H9 (cell line): ENCODE results near the gene TSC2. TPM values are rescaled to one million over a fixed set of nuclear protein-coding genes. Genes with fewer than 3 reads are reported as not detected.

Source experiments
- DNase-seq: peaks from one replicate; pipeline ENCODE4 v3.0.0-alpha.2; 2017
- H2AFZ ChIP-seq: one replicate; pipeline ENCODE4 v1.6.1; 2013; ENCODE audit warnings: mild to moderate bottlenecking, low read length, control low read depth, moderate library complexity
- H2AK5ac ChIP-seq: 2 replicates; pipeline ENCODE4 v1.6.1; 2013; ENCODE audit warnings: low read length, control low read depth, mixed read lengths; ENCODE audit not compliant: insufficient read length
- H2BK120ac ChIP-seq: one replicate; pipeline ENCODE4 v1.6.1; 2013; ENCODE audit warnings: low read depth, mild to moderate bottlenecking, low read length, control low read depth, inconsistent platforms; ENCODE audit not compliant: poor library complexity, severe bottlenecking
- H2BK12ac ChIP-seq: 2 replicates; pipeline ENCODE4 v1.6.1; 2013; ENCODE audit warnings: low read length, control low read depth, mixed read lengths, low read depth; ENCODE audit not compliant: insufficient read length
- H2BK15ac ChIP-seq: 2 replicates; pipeline ENCODE4 v1.6.1; 2013; ENCODE audit warnings: low read depth, low read length, control low read depth
- H2BK20ac ChIP-seq: one replicate; pipeline ENCODE4 v1.6.1; 2013; ENCODE audit warnings: low read depth, mild to moderate bottlenecking, low read length, control low read depth, inconsistent platforms; ENCODE audit not compliant: poor library complexity, severe bottlenecking
- H2BK5ac ChIP-seq: 2 replicates; pipeline ENCODE4 v1.6.1; 2013; ENCODE audit warnings: low read length, control low read depth, mixed read lengths; ENCODE audit not compliant: insufficient read length
- H3K14ac ChIP-seq: 2 replicates; pipeline ENCODE4 v1.6.1; 2013; ENCODE audit warnings: low read length, control low read depth; ENCODE audit not compliant: insufficient read depth
- H3K18ac ChIP-seq: 2 replicates; pipeline ENCODE4 v1.6.1; 2013; ENCODE audit warnings: low read depth, mild to moderate bottlenecking, mixed read lengths, low read length, control low read depth; ENCODE audit not compliant: insufficient read length
- H3K23ac ChIP-seq: 2 replicates; pipeline ENCODE4 v1.6.1; 2013; ENCODE audit warnings: low read length, control low read depth, mixed read lengths, low read depth; ENCODE audit not compliant: insufficient read length
- H3K23me2 ChIP-seq: 2 replicates; pipeline ENCODE4 v1.6.1; 2013; ENCODE audit warnings: low read depth, mild to moderate bottlenecking, mixed read lengths, low read length, control low read depth; ENCODE audit not compliant: insufficient read length, poor library complexity, severe bottlenecking
- H3K27ac ChIP-seq: 2 replicates; pipeline ENCODE4 v1.5.1; 2013; ENCODE audit warnings: low read length, control low read depth, mixed read lengths, low read depth; ENCODE audit not compliant: insufficient read length
- H3K27me3 ChIP-seq: 2 replicates; pipeline ENCODE4 v1.6.1; 2013; ENCODE audit warnings: low read length, control low read depth, inconsistent platforms; ENCODE audit not compliant: insufficient read depth
- H3K4ac ChIP-seq: 2 replicates; pipeline ENCODE4 v1.6.1; 2013; ENCODE audit warnings: low read depth, mild to moderate bottlenecking, control low read depth, inconsistent platforms, low read length, moderate library complexity
- H3K4me1 ChIP-seq: 2 replicates; pipeline ENCODE4 v1.6.1; 2013; ENCODE audit warnings: low read length, control low read depth, inconsistent platforms; ENCODE audit not compliant: insufficient read depth
- H3K4me2 ChIP-seq: 2 replicates; pipeline ENCODE4 v1.6.1; 2013; ENCODE audit warnings: low read length, control low read depth, mixed read lengths; ENCODE audit not compliant: insufficient read length, insufficient read depth
- H3K56ac ChIP-seq: 2 replicates; pipeline ENCODE4 v1.6.1; 2013; ENCODE audit warnings: low read depth, mild to moderate bottlenecking, mixed read lengths, low read length, control low read depth; ENCODE audit not compliant: insufficient read length
- H3K79me1 ChIP-seq: 2 replicates; pipeline ENCODE4 v1.6.1; 2013; ENCODE audit warnings: low read depth, mild to moderate bottlenecking, moderate library complexity, low read length, control low read depth, inconsistent platforms; ENCODE audit not compliant: insufficient read depth, poor library complexity, severe bottlenecking
- H3K79me2 ChIP-seq: 2 replicates; pipeline ENCODE4 v1.6.1; 2013; ENCODE audit warnings: low read length, control low read depth, inconsistent platforms; ENCODE audit not compliant: insufficient read depth
- H3K9ac ChIP-seq: 2 replicates; pipeline ENCODE4 v1.6.1; 2013; ENCODE audit warnings: low read length, control low read depth, mixed read lengths; ENCODE audit not compliant: insufficient read length; ENCODE audit errors: extremely low read depth
- H3K9me3 ChIP-seq: one replicate; pipeline ENCODE4 v1.6.1; 2013; ENCODE audit warnings: low read depth, low read length, inconsistent platforms; ENCODE audit not compliant: control insufficient read depth
- H3T11ph ChIP-seq: one replicate; pipeline ENCODE4 v1.6.1; 2013; ENCODE audit warnings: mild to moderate bottlenecking, low read length, control low read depth, inconsistent platforms
- H4K20me1 ChIP-seq: one replicate; pipeline ENCODE4 v1.6.1; 2013; ENCODE audit not compliant: control insufficient read depth, insufficient read length, insufficient read depth
- H4K5ac ChIP-seq: 2 replicates; pipeline ENCODE4 v1.6.1; 2013; ENCODE audit warnings: low read depth, mild to moderate bottlenecking, mixed read lengths, low read length, control low read depth; ENCODE audit not compliant: insufficient read length
- H4K8ac ChIP-seq: replicated peaks from 2 replicates; pipeline ENCODE4 v1.6.1; 2013; ENCODE audit warnings: low read length, control low read depth, mixed read lengths, low read depth; ENCODE audit not compliant: insufficient read length
- H4K91ac ChIP-seq: 2 replicates; pipeline ENCODE4 v1.6.1; 2013; ENCODE audit warnings: low read depth, mild to moderate bottlenecking, moderate library complexity, mixed read lengths, low read length, control low read depth; ENCODE audit not compliant: insufficient read length
- H3K27ac Mint-ChIP-seq, 3 experiments: 2 replicates in 2 of 3; 3 replicates in 1 of 3; pipeline ENCODE4 v1.8.0; 2020 to 2021; ENCODE audit warnings: mixed read lengths in 3 of 3, mild to moderate bottlenecking in 1 of 3, moderate library complexity in 1 of 3
- H3K27me3 Mint-ChIP-seq: 2 replicates; pipeline ENCODE4 v1.8.0; 2021; ENCODE audit warnings: low read depth, mild to moderate bottlenecking, moderate library complexity, mixed read lengths
- H3K36me3 Mint-ChIP-seq, 3 experiments: 2 replicates in 2 of 3; 3 replicates in 1 of 3; pipeline ENCODE4 v1.8.0; 2020 to 2021; ENCODE audit warnings: low read depth in 3 of 3, mixed read lengths in 3 of 3; ENCODE audit not compliant: insufficient read depth in 1 of 3
- H3K4me1 Mint-ChIP-seq, 2 experiments: 2 replicates each; pipeline ENCODE4 v1.8.0; 2020; ENCODE audit warnings: mixed read lengths in 2 of 2
- H3K4me3 Mint-ChIP-seq, 2 experiments: 2 replicates in 1 of 2; 3 replicates in 1 of 2; pipeline ENCODE4 v1.8.0; 2020 to 2021; ENCODE audit warnings: mild to moderate bottlenecking in 2 of 2, mixed read lengths in 2 of 2, moderate library complexity in 1 of 2
- H3K9me3 Mint-ChIP-seq, 2 experiments: 2 replicates in 1 of 2; 3 replicates in 1 of 2; pipeline ENCODE4 v1.8.0; 2020; ENCODE audit warnings: mild to moderate bottlenecking in 2 of 2, mixed read lengths in 2 of 2, moderate library complexity in 1 of 2
- WGBS: extraction: QIAGEN DNeasy Blood & Tissue Kit; methylation state at CpG from one replicate; pipeline ENCODE4 v1.1.7; 2013; ENCODE audit warnings: missing lambda C conversion rate, low lambda C conversion rate, mixed read lengths; ENCODE audit not compliant: insufficient read length; ENCODE audit errors: extremely low coverage; 5-methylcytosine and 5-hydroxymethylcytosine counted together
- total RNA-seq: library from RNA; stranded (reverse); gene quantifications from 2 replicates; pipeline ENCODE4 v1.2.1, GENCODE V29; 2021
- TF ChIP-seq, protein P1 (sequence below): fragments of 200-600 bp; sonication (generic); conservative IDR thresholded peaks from 3 replicates; pipeline ENCODE4 v1.8.0; 2021; ENCODE audit warnings: antibody characterized with exemption, mild to moderate bottlenecking

TSC2 gene
- total RNA-seq, 1 experiment from 2014 or later = 122 TPM

DNA sequence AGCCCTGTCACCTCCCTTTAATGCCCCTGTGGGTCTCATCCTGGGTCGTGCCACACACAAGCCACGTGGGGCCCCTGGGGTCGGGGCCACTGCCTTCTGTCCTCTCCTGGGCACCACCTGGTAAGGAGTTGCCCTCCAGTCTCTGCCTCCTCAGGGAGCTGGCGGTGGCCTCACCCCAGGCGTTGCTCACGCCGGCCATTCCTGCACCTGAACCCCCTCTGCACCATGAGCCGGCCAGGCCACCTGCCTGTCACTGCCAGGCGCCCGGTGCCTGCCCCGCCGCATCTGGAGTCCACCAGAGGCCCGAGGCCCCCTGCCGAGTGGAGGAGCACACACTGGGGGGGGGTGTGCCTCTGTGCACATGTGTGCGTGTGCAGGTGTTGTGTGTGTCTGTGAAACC is 10.7 kb upstream of the TSC2 start:
- Mint-ChIP-seq H3K36me3 (no peaks in the 10 kb centered on the region; a peak in 3 of 7 replicates), H3K9me3 (no peaks in the 10 kb centered on the region), H3K27ac (no peak overlapping the region), H3K27me3 (no peaks in the 10 kb centered on the region), H3K4me3 (no peak overlapping the region), H3K4me1 (peaks cover 7 to 9% of the 10 kb centered on the region in 2 experiments)
- no peak overlapping the region for H2BK20ac ChIP-seq
- no peak overlapping the region for H2BK15ac ChIP-seq
- TF ChIP-seq, protein P1, sequence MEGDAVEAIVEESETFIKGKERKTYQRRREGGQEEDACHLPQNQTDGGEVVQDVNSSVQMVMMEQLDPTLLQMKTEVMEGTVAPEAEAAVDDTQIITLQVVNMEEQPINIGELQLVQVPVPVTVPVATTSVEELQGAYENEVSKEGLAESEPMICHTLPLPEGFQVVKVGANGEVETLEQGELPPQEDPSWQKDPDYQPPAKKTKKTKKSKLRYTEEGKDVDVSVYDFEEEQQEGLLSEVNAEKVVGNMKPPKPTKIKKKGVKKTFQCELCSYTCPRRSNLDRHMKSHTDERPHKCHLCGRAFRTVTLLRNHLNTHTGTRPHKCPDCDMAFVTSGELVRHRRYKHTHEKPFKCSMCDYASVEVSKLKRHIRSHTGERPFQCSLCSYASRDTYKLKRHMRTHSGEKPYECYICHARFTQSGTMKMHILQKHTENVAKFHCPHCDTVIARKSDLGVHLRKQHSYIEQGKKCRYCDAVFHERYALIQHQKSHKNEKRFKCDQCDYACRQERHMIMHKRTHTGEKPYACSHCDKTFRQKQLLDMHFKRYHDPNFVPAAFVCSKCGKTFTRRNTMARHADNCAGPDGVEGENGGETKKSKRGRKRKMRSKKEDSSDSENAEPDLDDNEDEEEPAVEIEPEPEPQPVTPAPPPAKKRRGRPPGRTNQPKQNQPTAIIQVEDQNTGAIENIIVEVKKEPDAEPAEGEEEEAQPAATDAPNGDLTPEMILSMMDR = no peak
- H4K5ac ChIP-seq = no peak overlapping the region
- no peak overlapping the region for H4K91ac ChIP-seq
- no peak for DNase-seq
- H2AFZ ChIP-seq = no peak overlapping the region
- H3K4me1 ChIP-seq = no peaks in the 10 kb centered on the region
- no peaks in the 10 kb centered on the region for H3K79me2 ChIP-seq
- no peaks in the 10 kb centered on the region for H3K79me1 ChIP-seq
- no peak overlapping the region for H3K18ac ChIP-seq
- no CpG with 5 or more reads among the region's 15 CpGs for WGBS
- H2BK5ac ChIP-seq = no peak overlapping the region
- H3K56ac ChIP-seq = no peak overlapping the region
- no peak overlapping the region for H2BK120ac ChIP-seq
- H4K20me1 ChIP-seq = no peaks in the 10 kb centered on the region
- H3K23ac ChIP-seq = no peak overlapping the region
- no peak overlapping the region for H3T11ph ChIP-seq
- no peaks in the 10 kb centered on the region for H3K27me3 ChIP-seq
- H2AK5ac ChIP-seq = no peak overlapping the region
- no peak overlapping the region for H3K9ac ChIP-seq
- H3K27ac ChIP-seq = no peak overlapping the region
- no peak overlapping the region for H2BK12ac ChIP-seq
- H3K4me2 ChIP-seq = no peak overlapping the region
- no peak overlapping the region for H3K14ac ChIP-seq
- H3K9me3 ChIP-seq = no peaks in the 10 kb centered on the region
- H4K8ac ChIP-seq = no peak overlapping the region
- H3K23me2 ChIP-seq = no peaks in the 10 kb centered on the region
- no peak overlapping the region for H3K4ac ChIP-seq
